DLD1 (cell line): ENCODE data around the gene STX8.

ENCODE experiments used
- in situ Hi-C: cut with HindIII; loops from 2 replicates; pipeline ENCODE4 v1.10.0; 2017; ENCODE audit warnings: low sequenced_read_pairs

Gene STX8

DNA sequence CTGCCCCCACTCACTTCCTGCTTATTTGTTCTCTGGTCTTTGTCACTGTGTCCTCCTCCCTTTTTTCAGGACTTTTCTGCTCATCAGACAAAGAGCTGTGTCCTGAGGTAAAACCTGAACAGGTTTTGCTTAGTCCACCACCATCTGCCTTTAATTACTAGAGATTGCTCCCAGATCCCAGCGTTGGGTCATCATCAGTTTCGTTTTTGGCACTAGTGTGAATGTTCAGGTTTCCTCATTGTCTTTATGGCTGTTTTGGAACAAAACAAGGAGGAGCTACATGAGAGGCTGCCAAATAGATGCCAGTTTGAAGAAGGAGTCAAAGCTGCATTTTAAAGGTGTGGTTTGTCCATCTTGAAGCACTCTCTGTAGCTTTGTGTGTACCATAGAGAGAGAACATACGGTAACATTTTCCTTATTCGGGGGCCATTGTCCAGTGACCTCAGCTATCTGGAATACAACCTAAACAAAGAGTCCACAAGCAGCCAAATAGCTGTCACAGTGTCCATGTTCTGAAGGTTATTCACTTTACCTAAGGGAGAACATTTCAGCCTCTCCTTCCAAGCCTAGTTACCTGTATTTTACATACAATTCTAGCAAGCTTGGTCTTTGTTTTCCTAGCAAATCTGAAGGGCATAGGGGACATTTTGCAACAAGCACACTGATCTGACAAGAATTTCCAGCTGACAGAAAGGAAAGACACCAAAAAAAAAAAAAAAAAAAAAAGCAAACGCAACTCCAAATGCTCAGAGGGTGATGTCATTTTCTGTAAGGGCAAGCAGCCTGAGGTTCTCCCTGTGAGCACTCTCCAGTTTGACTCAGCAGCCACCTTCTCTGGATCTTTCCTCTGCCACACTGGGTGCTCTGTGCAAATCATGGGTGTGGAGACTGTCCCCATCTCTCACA lies 358.2 kb downstream of the STX8 start:
- in situ Hi-C loops: no loop called here

DNA sequence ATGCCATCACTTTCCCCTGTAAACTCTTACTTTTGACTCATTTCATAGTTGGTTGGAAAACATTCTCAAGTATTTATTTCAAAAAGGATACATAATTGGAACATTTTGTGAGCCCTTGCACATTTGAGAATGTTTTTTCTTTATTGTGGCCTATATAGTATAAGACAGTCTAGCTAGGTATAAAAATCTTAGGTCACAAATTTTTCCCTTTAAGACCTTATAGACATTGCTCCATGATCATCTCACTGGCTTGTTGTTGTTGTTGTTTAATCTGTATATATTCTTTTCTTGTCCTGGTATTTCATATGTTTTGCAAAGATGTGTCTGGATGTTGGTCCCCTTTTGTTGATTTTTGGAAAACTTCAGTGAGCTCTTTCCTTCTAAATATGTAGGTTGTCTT lies 360.2 kb downstream of the STX8 start:
- in situ Hi-C loops: no loop called here

DNA sequence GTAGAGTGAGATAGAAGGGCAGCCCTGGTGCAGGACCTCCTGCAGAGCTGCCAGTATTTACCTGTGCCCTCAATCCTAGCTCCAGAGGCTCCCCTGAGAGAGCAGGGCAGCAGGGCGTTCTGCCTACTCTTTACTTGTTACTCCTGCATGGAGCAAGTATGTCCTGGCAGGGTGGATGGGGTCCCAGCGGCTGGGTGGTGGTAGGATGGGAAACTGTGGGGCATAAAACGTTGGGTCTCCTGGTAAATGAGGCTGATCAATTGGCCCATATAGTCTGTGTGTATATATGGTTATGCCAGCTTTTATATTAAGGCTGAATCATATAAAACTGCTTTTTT lies 362.3 kb downstream of the STX8 start:
- in situ Hi-C loops: no loop called here

DNA sequence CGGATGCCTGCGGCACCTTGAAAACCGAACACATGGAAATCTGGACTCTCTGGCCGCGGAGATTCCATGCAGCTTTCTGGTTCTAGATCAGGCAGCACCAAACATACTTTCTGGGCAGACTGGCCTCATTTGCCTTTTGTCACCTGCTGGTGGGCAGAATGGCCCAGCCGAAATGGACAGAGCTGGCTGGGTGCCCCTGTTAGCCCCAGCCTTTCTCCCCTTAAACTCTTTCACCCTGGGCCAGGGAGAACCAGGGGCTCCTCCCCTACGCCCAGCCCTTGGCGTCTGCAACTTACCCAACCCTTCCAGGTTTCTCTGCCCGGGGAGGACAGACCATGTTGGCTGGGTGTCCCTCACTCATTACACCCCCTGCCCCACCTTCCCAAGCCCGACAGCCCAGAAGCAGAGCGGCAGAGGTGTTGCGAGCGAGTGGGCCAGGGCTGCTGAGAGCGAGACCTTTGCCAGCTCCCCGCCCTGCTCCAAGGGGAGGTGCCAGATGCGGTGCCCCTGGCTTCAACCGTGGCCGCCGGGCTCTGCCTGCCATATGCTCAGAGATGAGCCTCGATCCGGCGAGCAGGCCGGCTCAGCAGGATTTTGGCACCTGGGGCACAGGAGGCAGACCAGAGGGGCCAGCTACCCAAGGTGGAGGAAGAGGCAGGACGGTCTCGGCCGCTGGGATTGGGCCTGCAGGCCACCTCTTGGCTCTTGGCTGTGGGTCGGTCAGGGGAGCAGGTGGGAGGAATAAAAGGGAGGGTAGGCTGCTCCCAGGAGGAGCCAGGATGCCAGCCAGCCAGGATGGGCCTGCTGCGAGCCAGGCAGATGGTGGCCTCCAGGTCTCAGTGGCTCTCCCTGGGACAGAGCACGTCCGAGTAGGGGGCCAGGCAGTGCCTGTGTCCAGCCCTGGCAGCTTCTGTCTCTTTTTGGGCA lies 363.0 kb downstream of the STX8 start:
- in situ Hi-C loops: no loop called here

DNA sequence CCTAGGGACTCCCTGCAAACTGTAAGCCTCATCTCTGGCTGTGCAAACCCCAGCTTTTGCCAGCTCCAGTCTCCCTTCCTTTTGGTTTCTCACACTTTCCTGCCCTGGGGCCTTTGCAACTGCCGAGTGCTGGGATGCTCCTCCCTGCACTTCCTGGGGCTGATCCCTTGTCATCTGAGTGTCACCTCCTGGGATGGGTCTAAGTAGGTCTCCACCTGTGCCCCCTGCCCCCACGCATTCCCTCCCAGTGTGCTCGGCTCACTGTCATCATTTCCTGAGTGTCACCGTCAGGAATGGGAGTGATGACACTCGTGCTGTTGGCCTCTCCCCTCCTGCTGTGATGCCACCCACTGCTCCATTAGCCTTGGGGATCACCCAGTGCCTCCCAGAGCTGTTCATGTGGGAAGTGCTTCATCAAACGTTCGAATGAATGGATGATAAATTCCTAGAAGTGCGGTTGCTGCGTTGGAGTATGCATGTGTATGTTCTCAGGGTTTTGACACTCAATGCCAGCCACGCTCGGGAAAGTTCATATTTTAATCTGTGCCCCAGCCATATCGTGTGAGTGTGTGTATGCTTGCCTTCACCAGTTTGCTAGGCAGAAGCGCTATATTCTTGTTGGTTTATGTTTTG lies 364.4 kb downstream of the STX8 start:
- in situ Hi-C loops: no loop called here

DNA sequence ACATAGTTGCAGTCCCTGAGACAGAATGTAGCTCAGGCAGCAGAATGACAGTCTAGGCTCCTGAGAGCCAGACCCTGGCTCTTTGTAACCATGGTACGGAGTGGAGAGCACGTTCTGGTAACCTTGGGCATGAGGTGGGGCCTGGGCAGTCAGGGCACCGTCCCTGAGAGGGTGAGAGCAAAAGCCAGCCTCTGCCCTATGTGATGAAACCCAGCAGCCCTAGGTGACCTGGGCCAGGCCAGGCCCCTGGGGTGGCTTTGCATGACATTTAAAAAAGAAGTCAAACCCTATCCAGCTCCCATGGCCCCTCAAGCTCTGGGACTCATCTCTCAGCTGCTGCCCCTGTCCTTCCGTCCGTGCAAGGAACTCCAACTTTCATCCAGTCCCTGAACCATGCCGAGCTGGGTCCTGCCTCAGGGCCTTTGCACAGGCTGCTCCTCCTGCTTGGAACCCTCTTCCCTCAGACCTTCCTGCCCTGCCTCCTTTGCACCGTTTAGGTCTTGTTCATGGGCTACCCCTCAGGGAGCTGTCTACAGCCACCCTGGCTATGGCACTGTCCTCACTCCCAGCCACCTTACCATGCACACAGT lies 365.7 kb downstream of the STX8 start:
- in situ Hi-C loops: no loop called here

DNA sequence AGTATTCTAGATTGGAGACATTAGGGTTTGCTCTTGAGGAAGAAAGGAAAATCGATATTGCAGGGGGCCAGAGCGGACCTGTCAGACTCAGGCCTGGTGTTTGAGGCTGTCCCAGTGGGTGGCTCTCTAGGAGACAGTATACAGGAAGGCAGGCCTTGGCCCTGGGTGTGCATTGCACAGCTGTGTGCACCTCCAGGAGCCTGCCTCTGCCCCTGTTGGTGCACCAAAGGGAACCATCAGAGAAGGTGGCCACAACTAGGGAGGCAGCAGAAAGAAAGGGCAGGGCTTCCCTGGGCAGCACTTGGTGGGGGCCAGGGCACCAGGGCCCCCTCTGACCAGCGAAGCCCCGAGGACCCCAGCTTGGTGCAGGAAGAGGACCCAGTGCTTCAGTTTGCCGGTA lies 366.3 kb downstream of the STX8 start:
- in situ Hi-C loops: no loop called here

DNA sequence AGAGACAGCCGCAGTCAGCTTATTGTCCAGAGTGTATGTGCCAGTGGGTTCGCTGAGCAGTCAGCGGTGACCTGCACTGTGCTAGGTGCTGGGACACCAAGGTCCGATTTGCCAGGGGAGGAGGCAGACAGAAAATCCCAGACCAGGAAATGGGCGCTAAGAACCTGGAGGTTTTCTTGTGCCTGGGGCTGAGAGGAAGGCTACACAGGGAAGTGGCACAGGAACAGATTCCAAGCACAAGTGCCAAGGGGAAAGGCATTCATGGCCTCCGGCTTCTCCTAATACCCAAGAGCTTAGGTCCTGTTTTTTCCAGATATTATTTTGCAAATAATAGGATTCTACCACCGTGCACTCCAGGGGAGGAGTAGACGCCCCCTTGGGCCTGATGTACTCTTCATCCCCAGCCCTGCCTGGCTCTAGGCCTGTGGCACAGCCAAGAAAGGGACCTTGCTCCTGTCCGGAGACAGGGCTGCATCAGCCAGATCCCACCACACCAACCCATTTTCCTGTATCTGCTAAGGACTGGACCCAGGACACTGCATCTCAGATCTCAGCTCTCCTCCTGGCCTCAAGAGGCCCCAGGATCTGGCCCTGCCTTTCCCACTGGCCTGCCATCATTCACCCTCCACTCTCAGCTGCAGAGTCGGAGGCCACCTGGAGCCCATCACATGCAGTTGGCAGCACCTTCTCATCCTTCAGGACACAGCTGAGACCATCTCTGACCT lies 367.1 kb downstream of the STX8 start:
- in situ Hi-C loops: no loop called here

DNA sequence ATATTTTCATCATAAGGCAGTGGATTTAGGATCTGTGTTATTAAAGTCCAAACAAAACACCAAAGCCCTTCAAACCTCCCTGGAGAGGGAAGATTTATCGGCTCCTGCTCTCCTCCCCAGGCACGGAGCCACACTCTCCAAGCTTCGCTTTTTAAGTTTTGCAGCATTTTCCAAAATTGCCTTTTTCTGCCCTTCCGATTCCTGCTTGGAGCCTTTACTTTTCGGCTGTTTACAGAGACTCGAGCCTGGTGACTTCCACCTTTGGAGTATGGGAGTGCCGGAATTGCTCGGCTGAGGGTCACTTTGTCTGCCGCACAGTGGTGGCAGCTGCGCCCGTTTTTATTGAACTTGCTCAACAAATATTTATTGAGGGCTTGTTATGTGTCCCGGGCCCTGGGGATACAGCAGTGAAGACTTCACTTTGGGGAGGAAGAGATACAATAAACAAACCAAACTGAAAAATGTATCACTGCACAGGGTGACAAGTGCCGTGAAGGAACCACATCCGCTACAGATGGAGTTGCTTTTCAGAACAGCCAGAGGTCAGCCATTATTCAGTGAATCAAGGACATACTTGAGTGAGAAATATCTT lies 368.8 kb downstream of the STX8 start:
- in situ Hi-C loops: no loop called here

DNA sequence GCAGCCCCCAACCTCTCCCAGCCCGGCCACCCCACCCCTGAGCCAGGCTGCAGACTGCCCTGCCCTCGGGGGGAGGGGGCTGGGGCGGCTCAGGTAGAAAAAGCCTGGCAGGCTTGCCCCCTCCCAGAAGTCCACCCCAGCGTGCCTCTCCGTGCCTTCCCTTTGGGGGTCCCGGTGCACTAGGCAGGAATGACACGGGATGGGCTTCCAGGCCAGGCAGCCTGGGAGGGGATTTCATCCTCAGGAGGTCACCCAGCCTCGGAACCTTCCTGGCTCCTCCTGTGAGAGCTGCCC lies 369.3 kb downstream of the STX8 start:
- in situ Hi-C loops: no loop called here

DNA sequence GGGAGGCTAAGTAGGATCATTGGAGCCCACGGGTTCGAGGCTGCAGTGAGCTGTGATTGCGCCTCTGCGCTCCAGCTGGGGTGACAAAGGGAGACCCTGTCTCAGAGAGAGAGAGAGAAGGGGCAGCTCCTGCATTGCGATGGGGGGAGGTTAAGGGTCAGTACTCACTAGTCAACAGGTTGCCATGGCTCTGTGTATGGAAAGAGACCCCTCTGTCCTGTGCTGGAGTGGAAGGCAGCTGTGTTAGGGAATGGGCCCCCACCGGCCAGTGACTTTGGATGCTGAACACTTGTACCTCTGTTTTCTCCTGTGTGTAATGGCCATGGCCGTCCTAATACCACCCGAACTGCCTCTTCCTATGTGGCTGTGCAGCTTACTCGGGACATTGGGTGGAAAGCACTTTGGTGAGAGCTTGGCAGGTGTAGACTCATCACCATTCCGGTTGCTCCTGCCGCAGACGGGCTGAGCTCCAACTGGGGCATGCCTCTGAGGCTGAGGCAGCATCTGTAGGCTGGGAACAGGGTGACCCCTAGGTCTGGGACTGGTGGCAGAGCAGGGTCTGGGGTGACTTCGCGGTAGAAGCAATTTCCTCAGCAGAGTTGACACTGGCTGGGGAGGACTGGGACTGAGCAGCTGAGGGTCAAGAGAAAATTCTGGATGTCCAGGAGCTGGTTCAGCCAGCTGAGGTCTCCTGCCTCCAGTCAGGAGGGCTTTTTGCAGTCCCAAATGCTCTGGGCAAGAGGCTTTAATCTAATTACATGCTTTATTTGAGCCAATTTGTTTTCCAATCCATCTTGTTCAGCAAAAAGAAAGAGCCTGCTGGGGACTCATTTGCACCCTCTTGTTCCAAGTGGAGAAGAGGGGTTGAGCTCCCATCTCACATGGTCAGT lies 369.9 kb downstream of the STX8 start:
- in situ Hi-C loops: no loop called here

DNA sequence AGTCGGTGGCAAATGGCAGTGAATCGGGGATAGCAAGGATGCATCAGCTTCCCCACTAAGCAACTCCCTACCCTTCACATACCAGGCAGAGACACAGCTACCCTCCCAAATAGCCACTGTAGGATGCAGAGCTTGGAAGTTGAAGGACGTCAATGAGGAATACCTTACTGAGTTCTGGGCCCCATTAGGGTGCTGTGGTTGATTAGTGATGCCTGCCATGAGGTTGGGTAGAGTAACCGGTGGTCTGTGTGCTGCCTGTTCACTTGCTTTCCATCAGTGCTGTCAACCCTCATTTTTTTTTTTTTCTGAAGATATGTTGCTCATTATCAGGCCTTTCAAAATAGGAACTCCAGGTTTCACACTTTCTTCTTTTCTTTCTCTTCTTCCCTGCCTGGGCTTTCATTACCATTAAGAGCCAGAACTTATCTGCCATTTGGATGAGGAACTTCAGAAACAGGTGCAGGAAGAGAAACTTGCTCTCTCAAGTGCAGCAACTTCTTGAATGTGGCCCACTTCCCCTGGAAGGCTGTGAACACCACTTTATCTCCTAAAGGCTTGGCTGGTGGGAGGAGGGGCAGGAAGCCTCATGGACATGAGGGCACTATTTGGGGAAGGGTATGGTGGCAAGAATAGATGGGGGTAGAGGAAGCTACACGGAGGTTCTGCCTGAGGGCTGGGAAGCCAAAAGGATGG lies 370.8 kb downstream of the STX8 start:
- in situ Hi-C loops: no loop called here

DNA sequence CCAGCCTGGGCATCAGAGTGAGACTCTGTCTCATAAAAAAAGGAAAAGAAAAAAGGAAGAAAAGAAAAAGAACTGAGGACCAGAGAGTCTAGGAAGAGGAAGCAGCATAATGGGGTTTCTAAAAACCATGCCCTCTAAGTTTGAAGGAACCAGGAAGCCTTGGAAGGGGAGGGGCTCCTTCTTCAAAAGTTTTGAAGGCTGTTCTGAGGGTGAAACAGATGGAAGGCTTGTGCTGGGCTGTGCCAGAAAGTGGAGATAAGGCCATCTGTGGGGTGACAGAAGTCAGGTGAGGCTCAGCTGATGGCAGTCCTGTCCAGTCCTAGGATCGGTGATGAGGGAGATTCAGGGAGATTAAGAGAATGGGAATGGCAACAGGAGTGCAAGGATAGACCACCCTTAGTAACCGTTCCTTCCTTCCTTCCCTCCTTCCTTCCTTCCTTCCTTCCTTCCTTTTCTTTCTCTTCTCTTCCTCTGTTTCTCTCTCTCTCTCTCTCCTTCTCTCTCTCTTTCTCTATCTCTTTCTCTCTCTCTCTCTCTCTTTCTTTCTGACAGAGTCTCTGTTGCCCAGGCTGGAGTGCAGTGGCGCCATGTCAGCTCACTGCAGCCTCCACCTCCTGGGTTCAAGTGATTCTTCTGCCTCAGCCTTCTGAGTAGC lies 371.7 kb downstream of the STX8 start:
- in situ Hi-C loops: no loop called here

DNA sequence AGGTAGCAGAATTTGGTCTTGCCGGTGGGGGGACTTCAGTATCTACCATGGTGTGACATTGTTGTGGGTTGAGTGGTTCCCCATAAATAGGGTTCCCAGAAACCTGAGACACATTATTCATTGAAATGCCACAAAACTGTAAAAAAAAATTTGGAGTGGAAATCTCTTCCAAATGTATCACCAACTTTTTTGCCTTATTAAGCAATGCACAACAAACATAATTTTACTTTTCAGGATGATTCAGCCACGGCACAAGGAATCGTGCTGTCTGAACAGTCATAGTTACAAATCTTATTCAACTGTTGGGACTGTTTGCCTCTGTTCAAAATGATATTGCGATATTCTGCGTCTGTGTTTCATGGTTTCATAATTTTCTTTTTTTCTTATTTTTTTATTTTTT lies 373.1 kb downstream of the STX8 start:
- in situ Hi-C loops: no loop called here

DNA sequence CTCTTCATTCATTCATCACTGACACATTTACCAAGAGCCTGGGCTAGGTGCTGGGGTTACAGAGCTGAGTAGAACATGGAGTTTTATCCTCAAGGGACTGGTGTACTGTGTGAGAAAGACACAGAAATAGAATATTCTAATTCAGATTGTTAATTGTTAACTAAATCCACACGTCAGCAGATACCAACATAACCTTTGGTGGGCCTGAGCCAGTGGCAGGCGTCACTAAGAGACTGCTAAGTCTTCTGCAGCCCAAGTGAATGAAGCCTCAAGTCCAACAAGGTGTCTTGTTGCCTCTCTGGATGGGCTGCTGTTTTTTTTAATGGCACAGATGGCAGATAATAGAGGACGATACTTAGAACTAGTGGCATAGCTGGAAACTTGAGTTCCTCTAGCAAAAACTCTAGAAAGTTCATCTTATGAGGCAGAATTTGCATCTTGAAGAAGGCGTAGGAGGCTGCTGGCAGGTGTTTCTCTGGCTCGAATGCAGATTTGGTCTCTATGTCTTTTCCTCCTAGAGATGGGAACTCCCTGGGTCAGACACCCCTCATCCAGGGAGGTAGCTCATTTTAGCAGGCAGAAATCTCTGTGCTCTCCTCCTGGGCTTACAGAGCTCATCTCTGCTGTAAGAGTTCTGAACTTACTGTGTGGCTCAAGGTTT lies 374.8 kb downstream of the STX8 start:
- in situ Hi-C loops: no loop called here
